HL-60 (cell line): Measurements from ENCODE around the gene DGAT2L6.

ENCODE experiments used
- CTCF ChIP-seq: IDR thresholded peaks from one replicate; pipeline ENCODE4 v1.5.1; 2011; ENCODE audit warnings: low read length, control low read depth, inconsistent platforms; ENCODE audit not compliant: insufficient read depth
- GABPA ChIP-seq: IDR thresholded peaks from 2 replicates; pipeline ENCODE4 v1.6.1; 2012; ENCODE audit warnings: low read depth
- POLR2AphosphoS5 ChIP-seq: IDR thresholded peaks from 2 replicates; pipeline ENCODE4 v1.6.1; 2012; ENCODE audit warnings: low read depth

GRCh38 chrX:70171624-70172023 is 5.7 kb upstream of the DGAT2L6 start:
- TF ChIP-seq POLR2AphosphoS5 (no peak), CTCF (no peak), GABPA (no peak)
